Osteoblast (primary cell): ENCODE results near the gene WDR91. TPM values are rescaled to one million over a fixed set of nuclear protein-coding genes. Genes with fewer than 3 reads are reported as not detected.

ENCODE experiments used
- DNase-seq: peaks from one replicate; pipeline ENCODE4 v3.0.0; 2011; ENCODE audit warnings: low spot score, mixed read lengths; ENCODE audit not compliant: insufficient read length; ENCODE audit errors: missing footprints
- H2AFZ ChIP-seq: 2 replicates; pipeline ENCODE4 v1.6.0; 2011; ENCODE audit warnings: mild to moderate bottlenecking, low read length
- H3K27ac ChIP-seq: 2 replicates; pipeline ENCODE4 v1.5.1; 2011; ENCODE audit warnings: mild to moderate bottlenecking, low read depth, low read length, moderate library complexity
- H3K27me3 ChIP-seq: 2 replicates; pipeline ENCODE4 v1.6.0; 2012; ENCODE audit warnings: mild to moderate bottlenecking, control low read depth, inconsistent platforms, low read length, moderate library complexity; ENCODE audit not compliant: insufficient read depth
- H3K36me3 ChIP-seq: 2 replicates; pipeline ENCODE4 v1.5.1; 2011; ENCODE audit warnings: mild to moderate bottlenecking, low read length, control low read depth, moderate library complexity; ENCODE audit not compliant: insufficient read depth
- H3K4me1 ChIP-seq: 2 replicates; pipeline ENCODE4 v1.5.1; 2011; ENCODE audit warnings: mild to moderate bottlenecking, low read length, control low read depth, moderate library complexity; ENCODE audit not compliant: insufficient read depth
- H3K4me2 ChIP-seq: 2 replicates; pipeline ENCODE4 v1.6.0; 2011; ENCODE audit warnings: mild to moderate bottlenecking, low read length; ENCODE audit not compliant: insufficient read depth
- H3K4me3 ChIP-seq: fragments of 200-600 bp; sonication (generic); 3 replicates; pipeline ENCODE4 v1.5.1; 2012; ENCODE audit warnings: mild to moderate bottlenecking, low read length, inconsistent platforms; ENCODE audit not compliant: insufficient read depth
- H3K79me2 ChIP-seq: 2 replicates; pipeline ENCODE4 v1.6.0; 2012; ENCODE audit warnings: mild to moderate bottlenecking, low read length, control low read depth, inconsistent platforms; ENCODE audit not compliant: insufficient read depth
- H3K9me3 ChIP-seq: 2 replicates; pipeline ENCODE4 v1.5.1; 2011; ENCODE audit warnings: low read depth, low read length, control low read depth
- H4K20me1 ChIP-seq: 2 replicates; pipeline ENCODE4 v1.6.0; 2012; ENCODE audit warnings: mild to moderate bottlenecking, low read length, control low read depth; ENCODE audit not compliant: insufficient read depth
- total RNA-seq: library from RNA; depleted of rRNA; stranded (reverse); fragments of >200 nt; gene quantifications from 2 replicates; pipeline ENCODE4 v1.2.3, GENCODE V29; 2012
- TF ChIP-seq, protein P1 (sequence below): IDR thresholded peaks from 2 replicates; pipeline ENCODE4 v1.5.1; 2011; ENCODE audit warnings: mild to moderate bottlenecking, low read depth, low read length, moderate library complexity; ENCODE audit errors: extremely low read depth

WDR91 gene
- total RNA-seq, 1 donor = 8.7 TPM

- TF ChIP-seq, protein P1, sequence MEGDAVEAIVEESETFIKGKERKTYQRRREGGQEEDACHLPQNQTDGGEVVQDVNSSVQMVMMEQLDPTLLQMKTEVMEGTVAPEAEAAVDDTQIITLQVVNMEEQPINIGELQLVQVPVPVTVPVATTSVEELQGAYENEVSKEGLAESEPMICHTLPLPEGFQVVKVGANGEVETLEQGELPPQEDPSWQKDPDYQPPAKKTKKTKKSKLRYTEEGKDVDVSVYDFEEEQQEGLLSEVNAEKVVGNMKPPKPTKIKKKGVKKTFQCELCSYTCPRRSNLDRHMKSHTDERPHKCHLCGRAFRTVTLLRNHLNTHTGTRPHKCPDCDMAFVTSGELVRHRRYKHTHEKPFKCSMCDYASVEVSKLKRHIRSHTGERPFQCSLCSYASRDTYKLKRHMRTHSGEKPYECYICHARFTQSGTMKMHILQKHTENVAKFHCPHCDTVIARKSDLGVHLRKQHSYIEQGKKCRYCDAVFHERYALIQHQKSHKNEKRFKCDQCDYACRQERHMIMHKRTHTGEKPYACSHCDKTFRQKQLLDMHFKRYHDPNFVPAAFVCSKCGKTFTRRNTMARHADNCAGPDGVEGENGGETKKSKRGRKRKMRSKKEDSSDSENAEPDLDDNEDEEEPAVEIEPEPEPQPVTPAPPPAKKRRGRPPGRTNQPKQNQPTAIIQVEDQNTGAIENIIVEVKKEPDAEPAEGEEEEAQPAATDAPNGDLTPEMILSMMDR = no peak
- H3K4me2 ChIP-seq = no peak overlapping the region
Observed at GRCh38 chr7:135152442-135152841, 58.9 kb downstream of the WDR91 start.

DNA sequence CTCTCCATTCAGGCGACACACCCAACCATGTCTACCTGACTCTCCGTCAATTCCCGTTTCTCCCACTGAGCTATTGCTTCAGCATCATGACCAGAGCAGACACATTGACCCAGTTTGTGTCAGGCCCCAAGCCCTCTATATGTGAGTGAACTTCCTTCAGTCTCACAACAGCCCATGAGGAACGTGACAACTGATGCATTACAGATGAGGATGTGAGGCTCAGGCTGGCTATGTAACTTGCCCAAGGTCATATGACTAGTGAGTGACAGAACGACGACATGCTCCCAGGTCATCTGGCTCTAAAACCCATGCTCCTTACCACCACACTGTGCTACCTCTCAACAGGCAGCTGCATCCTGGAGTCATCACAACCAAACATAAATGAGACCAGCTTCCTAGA, 59.8 kb downstream of the WDR91 start:
- H3K4me2 ChIP-seq = no peak overlapping the region
- H3K27ac ChIP-seq = no peak overlapping the region
- no peak overlapping the region for H3K4me3 ChIP-seq
- no peaks in the 10 kb centered on the region for H4K20me1 ChIP-seq
- DNase-seq = no peak
- H3K36me3 ChIP-seq = no peaks in the 10 kb centered on the region
- TF ChIP-seq, protein P1 = no peak
- H2AFZ ChIP-seq = no peak overlapping the region
- peaks cover 20% of the 10 kb centered on the region for H3K4me1 ChIP-seq
- no peaks in the 10 kb centered on the region for H3K79me2 ChIP-seq
- H3K27me3 ChIP-seq = no peaks in the 10 kb centered on the region
- H3K9me3 ChIP-seq = no peaks in the 10 kb centered on the region

More at GRCh38 chr7:135152442-135152841, 58.9 kb downstream of the WDR91 start:
- H3K4me1 ChIP-seq = peaks cover 13% of the 10 kb centered on the region
- H3K9me3 ChIP-seq = no peaks in the 10 kb centered on the region
- no peak overlapping the region for H3K27ac ChIP-seq
- H3K4me3 ChIP-seq = no peak overlapping the region
- H4K20me1 ChIP-seq = no peaks in the 10 kb centered on the region
- DNase-seq = no peak
- no peaks in the 10 kb centered on the region for H3K27me3 ChIP-seq
- no peaks in the 10 kb centered on the region for H3K36me3 ChIP-seq
- no peaks in the 10 kb centered on the region for H3K79me2 ChIP-seq
- H2AFZ ChIP-seq = no peak overlapping the region

- no peaks in the 10 kb centered on the region for H3K36me3 ChIP-seq
- H3K4me3 ChIP-seq = no peak overlapping the region
- H3K4me1 ChIP-seq = peaks cover 20% of the 10 kb centered on the region
- no peak for DNase-seq
- H2AFZ ChIP-seq = no peak overlapping the region
- TF ChIP-seq, protein P1 = no peak
- no peak overlapping the region for H3K27ac ChIP-seq
- H3K79me2 ChIP-seq = no peaks in the 10 kb centered on the region
- H3K9me3 ChIP-seq = no peaks in the 10 kb centered on the region
- no peaks in the 10 kb centered on the region for H4K20me1 ChIP-seq
- H3K4me2 ChIP-seq = no peak overlapping the region
- H3K27me3 ChIP-seq = no peaks in the 10 kb centered on the region
Observed at GRCh38 chr7:135151132-135151531, 60.2 kb downstream of the WDR91 start.

DNA sequence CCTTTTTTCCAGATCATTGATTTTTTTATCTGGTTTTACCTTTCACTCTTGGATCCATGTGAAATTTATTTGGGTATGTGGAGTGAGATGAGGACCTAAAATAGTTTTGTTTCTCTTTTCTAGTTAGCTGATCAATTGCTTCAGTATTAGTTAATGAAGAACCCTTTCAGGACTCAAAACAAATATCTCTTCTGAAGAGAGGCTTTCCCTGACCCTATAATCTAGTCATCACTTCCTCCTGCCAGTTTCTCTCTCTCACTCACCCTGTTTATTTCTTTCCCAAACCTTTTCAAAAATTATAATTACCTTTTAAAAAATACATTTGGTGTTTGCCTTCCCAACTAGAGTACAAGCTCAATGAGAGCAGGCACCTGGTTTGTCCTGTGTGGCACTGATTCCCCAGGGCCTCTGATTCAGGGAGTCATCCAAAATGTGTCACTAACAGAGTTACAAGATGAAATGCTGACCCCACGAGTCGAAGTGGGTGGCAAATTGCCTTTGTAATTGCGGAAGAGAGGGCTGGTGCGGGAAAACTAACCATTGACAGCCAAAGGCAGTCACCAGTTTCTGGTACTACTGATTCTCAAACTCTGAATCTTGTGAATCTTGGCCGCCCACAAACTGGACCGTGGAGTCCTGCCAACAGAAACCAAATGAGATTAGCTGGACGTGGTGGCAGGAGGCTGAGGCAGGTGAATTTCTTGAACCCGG, 61.1 kb downstream of the WDR91 start:
- H2AFZ ChIP-seq = no peak overlapping the region
- H3K79me2 ChIP-seq = no peaks in the 10 kb centered on the region
- no peak for DNase-seq
- no peaks in the 10 kb centered on the region for H3K9me3 ChIP-seq
- peaks cover 20% of the 10 kb centered on the region for H3K4me1 ChIP-seq
- H3K4me3 ChIP-seq = no peak overlapping the region
- TF ChIP-seq, protein P1 = no peak
- H3K4me2 ChIP-seq = no peak overlapping the region
- no peaks in the 10 kb centered on the region for H3K36me3 ChIP-seq
- no peaks in the 10 kb centered on the region for H3K27me3 ChIP-seq
- no peaks in the 10 kb centered on the region for H4K20me1 ChIP-seq
- no peak overlapping the region for H3K27ac ChIP-seq
